Brain microvascular endothelial cell (primary cell): ENCODE data around the gene TTLL10.

Experiments used
- DNase-seq: peaks from one replicate; pipeline ENCODE4 v3.0.0-alpha.2; 2020
- H3K27ac ChIP-seq: fragments of 250-450 bp; sonication (Bioruptor Pico); 2 replicates; pipeline ENCODE4 v1.5.1; 2020; ENCODE audit warnings: mild to moderate bottlenecking, moderate library complexity
- H3K27me3 ChIP-seq: fragments of 250-450 bp; sonication (Bioruptor Pico); replicated peaks from 2 replicates; pipeline ENCODE4 v1.5.1; 2020; ENCODE audit warnings: mild to moderate bottlenecking
- H3K36me3 ChIP-seq: fragments of 250-450 bp; sonication (Bioruptor Pico); replicated peaks from 2 replicates; pipeline ENCODE4 v1.5.1; 2020; ENCODE audit warnings: mild to moderate bottlenecking
- H3K4me3 ChIP-seq: 2 replicates; pipeline ENCODE4 v1.5.1; 2011; ENCODE audit warnings: low read depth, mild to moderate bottlenecking, control low read depth, low read length, moderate library complexity
- in situ Hi-C: cut with HindIII; loops from 2 replicates; pipeline ENCODE4 v1.10.0; 2017; ENCODE audit warnings: low sequenced_read_pairs, low pct_ligation_motif_present
- TF ChIP-seq, protein P1 (sequence below): IDR thresholded peaks from 2 replicates; pipeline ENCODE4 v1.5.1; 2011; ENCODE audit warnings: low read depth, mild to moderate bottlenecking, moderate library complexity, low read length, control low read depth, inconsistent platforms; ENCODE audit errors: missing control alignments

TTLL10 gene

GRCh38 chr1:1232208-1232795 lies 58.6 kb downstream of the TTLL10 start, which contains the start of gene B3GALT6:
B3GALT6 (plus strand) TSS chr1:1232237; CDS start chr1:1232279, 42 bp downstream.
- Histone ChIP-seq H3K27me3 (no peaks in the 10 kb centered on the region), H3K36me3 (peaks cover 12% of the 10 kb centered on the region), H3K4me3 (peak within 1 kb of the TSS; percentile 85), H3K27ac (peak within 1 kb of the TSS; percentile 83)
- in situ Hi-C loops: no loop called here
- DNase-seq: no peak
- TF ChIP-seq, protein P1, sequence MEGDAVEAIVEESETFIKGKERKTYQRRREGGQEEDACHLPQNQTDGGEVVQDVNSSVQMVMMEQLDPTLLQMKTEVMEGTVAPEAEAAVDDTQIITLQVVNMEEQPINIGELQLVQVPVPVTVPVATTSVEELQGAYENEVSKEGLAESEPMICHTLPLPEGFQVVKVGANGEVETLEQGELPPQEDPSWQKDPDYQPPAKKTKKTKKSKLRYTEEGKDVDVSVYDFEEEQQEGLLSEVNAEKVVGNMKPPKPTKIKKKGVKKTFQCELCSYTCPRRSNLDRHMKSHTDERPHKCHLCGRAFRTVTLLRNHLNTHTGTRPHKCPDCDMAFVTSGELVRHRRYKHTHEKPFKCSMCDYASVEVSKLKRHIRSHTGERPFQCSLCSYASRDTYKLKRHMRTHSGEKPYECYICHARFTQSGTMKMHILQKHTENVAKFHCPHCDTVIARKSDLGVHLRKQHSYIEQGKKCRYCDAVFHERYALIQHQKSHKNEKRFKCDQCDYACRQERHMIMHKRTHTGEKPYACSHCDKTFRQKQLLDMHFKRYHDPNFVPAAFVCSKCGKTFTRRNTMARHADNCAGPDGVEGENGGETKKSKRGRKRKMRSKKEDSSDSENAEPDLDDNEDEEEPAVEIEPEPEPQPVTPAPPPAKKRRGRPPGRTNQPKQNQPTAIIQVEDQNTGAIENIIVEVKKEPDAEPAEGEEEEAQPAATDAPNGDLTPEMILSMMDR: no peak

DNA sequence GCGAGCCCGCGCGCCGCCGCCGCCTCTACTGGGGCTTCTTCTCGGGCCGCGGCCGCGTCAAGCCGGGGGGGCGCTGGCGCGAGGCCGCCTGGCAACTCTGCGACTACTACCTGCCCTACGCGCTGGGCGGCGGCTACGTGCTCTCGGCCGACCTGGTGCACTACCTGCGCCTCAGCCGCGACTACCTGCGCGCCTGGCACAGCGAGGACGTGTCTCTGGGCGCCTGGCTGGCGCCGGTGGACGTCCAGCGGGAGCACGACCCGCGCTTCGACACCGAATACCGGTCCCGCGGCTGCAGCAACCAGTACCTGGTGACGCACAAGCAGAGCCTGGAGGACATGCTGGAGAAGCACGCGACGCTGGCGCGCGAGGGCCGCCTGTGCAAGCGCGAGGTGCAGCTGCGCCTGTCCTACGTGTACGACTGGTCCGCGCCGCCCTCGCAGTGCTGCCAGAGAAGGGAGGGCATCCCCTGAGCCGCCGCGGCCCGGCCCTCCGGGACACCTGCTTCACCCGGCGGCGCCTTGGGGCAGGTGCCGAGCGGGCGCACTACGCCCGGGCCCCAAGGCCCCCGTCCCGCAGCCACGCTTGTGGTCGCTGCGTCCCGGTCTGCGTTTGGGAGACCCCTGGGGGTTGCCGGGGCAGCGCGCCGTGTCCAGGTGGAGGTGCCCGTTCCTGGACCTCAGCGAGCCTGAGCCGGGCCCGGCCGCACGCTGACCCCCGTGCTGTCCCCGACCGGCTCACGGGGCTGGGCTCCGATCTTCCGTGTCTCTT lies 59.3 kb downstream of the TTLL10 start:
- no peak overlapping the region for H3K4me3 ChIP-seq
- TF ChIP-seq, protein P1: no peak
- DNase-seq: no peak
- no peak overlapping the region for H3K27ac ChIP-seq
- no peaks in the 10 kb centered on the region for H3K27me3 ChIP-seq
- peaks cover 5% of the 10 kb centered on the region for H3K36me3 ChIP-seq
- in situ Hi-C loops: no loop called here

- no peak for DNase-seq
- peaks cover 2% of the 10 kb centered on the region for H3K36me3 ChIP-seq
- H3K27me3 ChIP-seq: no peaks in the 10 kb centered on the region
- no peak overlapping the region for H3K27ac ChIP-seq
- no peak overlapping the region for H3K4me3 ChIP-seq
- TF ChIP-seq, protein P1: no peak
- in situ Hi-C loops: no loop called here
These were observed 59.9 kb downstream of the TTLL10 start for GRCh38 chr1:1233567-1233892.

DNA sequence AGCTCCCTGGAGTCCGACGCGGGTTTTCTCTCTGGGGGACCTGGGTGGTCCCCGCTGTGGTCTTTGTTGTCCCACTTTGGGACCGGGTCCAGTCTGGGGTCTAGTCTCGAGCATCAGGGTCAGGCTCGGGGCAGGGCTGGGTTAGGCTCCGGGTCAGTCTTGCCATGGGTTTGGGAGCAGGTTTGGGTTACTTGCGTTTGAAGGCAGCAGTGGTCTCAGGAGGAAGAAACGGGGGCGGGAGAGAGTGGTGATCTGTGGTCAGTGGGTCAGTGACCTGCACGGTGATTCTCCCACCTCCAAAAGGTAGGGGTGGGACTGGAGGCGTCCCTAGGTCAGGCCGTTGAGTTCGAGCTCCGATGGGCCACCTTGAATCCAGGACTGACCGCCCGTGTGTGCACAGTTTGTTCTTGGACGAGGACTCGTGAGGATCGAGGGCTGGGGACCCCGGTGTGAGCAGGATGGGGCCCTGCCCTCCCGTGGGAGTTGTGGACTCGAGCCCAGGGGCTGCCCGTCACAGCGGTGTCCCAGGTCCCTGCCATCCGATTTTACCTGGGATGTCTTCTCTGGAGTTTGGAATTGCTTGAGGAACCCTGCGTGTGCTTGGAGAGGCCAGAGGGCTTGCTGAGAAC lies 60.6 kb downstream of the TTLL10 start:
- no peak overlapping the region for H3K27ac ChIP-seq
- DNase-seq: no peak
- in situ Hi-C loops: no loop called here
- H3K27me3 ChIP-seq: no peaks in the 10 kb centered on the region
- TF ChIP-seq, protein P1: no peak
- no peak overlapping the region for H3K4me3 ChIP-seq
- peaks cover 2% of the 10 kb centered on the region for H3K36me3 ChIP-seq

GRCh38 chr1:1235016-1235744 lies 61.5 kb downstream of the TTLL10 start:
- in situ Hi-C loops: no loop called here
- H3K27ac ChIP-seq: no peak overlapping the region
- H3K4me3 ChIP-seq: no peak overlapping the region
- H3K36me3 ChIP-seq: peaks cover 2% of the 10 kb centered on the region
- H3K27me3 ChIP-seq: no peaks in the 10 kb centered on the region
- no peak for DNase-seq
- TF ChIP-seq, protein P1: no peak
